ENCODE data around the gene GPN2. TPM values are rescaled to one million over a fixed set of nuclear protein-coding genes. Genes with fewer than 3 reads are reported as not detected.

The GPN2 gene
- total RNA-seq, 8 experiments from 2014 or later, result 11.5 to 39.5 (median 15.8) TPM

- peak in 2 of 8 experiments; percentile 18 to 46 for ATAC-seq (replicated peaks in 6 of 8)
- peaks cover 3 to 11% of the 10 kb centered on the region in 2 donors for H3K4me1 ChIP-seq (replicated peaks in 1 of 2)
- 50 to 100% (median 89%) methylated on average over 1 to 15 of the region's 16 CpGs; no CpG with 5 or more reads in 1 of the 10 experiments for WGBS, 10 experiments
- no peak overlapping the region for H3K4me3 ChIP-seq
- in situ Hi-C loops (cut with MboI; ENCODE audit: low pct_unique_long_range_greater_than_20kb in 2 of 9, low sequenced_read_pairs in 9 of 9, unreplicated experiment in 9 of 9), result no loop called here
- no peak overlapping the region for H3K27ac ChIP-seq
Measured at GRCh38 chr1:26832249-26832960, 57.7 kb downstream of the GPN2 start.

DNA sequence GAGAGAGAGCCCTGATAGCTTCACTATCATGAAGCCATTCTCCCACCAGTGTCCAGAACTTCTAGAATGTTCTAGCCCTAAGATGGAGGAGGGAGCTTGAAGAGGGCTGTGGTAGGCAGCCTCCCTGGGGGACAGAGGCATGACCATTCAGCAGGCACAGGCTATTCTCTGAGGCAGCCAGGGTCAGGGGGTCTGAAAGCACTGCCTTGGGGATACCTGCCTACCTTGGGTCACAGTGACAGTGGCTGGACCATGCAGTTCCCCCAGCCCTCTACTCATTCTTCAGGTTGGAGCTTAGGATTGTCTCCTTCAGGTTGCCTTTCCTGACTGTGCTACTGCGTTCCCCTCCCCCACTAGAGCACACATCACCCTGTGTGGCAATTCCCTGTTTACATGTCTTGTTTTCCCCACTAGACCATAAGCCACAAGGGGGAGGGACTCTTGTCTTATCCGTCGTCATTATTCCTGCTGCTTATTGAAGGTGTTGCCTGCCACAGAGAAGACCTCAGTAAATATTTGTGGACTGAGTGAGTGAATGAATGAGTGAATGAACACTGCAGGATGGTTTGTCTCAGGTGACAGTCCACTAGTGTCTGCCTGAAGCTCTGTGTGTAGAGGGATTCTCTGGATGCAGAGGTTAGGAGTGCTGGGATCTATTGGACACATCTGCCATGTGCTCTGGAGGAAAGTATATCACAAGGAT lies 58.4 kb downstream of the GPN2 start:
- Histone ChIP-seq H3K4me1 (replicated peaks in 1 of 2) (peaks cover 3 to 12% of the 10 kb centered on the region in 2 donors), H3K27ac (peak overlapping the region in 1 of 2 donors; percentile 47), H3K4me3 (no peak overlapping the region)
- in situ Hi-C loops (cut with MboI; ENCODE audit: low pct_unique_long_range_greater_than_20kb in 2 of 9, low sequenced_read_pairs in 9 of 9, unreplicated experiment in 9 of 9), result no loop called here
- peak in 1 of 8 experiments; percentile 19 for ATAC-seq (replicated peaks in 6 of 8)
- WGBS, 10 experiments, result 40 to 89% (median 56%) methylated on average over 1 to 3 of the region's 3 CpGs; no CpG with 5 or more reads in 3 of the 10 experiments

- ATAC-seq (replicated peaks in 6 of 8), result no peak
- WGBS, 10 experiments, result 0 to 100% (median 100%) methylated on average over 1 to 3 of the region's 3 CpGs; no CpG with 5 or more reads in 4 of the 10 experiments
- in situ Hi-C loops (cut with MboI; ENCODE audit: low pct_unique_long_range_greater_than_20kb in 2 of 9, low sequenced_read_pairs in 9 of 9, unreplicated experiment in 9 of 9), result no loop called here
- peaks cover 4 to 14% of the 10 kb centered on the region in 2 donors for H3K4me1 ChIP-seq (replicated peaks in 1 of 2)
- no peak overlapping the region for H3K4me3 ChIP-seq
- H3K27ac ChIP-seq, result no peak overlapping the region
Measured at GRCh38 chr1:26831059-26831458, 59.0 kb downstream of the GPN2 start.

DNA sequence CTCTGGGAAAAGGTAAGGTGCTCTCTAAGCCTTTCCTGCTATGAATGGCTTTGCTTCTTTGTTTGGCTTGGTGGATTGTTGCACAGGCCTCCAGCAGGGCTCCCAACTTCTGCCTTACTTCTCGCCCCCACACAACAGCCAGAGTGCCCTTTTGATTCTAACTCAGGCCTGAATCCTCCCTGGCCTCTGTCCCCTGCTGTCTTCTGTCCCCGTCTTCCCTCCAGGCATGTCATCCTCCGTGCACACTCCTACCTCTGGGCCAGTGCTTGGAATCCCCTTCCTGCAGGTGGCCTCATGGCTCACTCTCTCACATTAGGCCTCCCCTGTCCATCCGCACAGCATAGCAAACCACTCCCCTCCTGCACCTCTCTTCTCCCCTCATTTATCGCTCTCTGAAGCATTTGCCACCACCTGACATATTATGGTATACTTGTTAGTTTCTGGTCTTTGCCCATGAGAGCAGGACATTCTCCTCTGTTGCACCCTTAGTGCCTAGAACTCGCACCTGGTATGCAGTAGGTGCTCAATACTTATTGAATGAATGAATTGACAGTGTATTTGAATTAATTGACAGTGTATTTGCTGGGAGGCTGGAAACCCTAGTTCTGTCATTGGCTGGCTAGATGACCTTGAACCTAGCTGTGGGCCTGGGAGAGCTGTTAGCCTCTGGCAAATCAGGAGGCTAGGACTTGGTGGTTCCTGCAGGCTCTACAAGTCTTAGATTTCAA lies 60.7 kb downstream of the GPN2 start:
- no peak for ATAC-seq (replicated peaks in 6 of 8)
- WGBS, 10 experiments, result 73 to 100% (median 92%) methylated on average over 1 to 3 of the region's 6 CpGs; no CpG with 5 or more reads in 1 of the 10 experiments
- Histone ChIP-seq H3K4me1 (replicated peaks in 1 of 2) (peaks cover 9 to 19% of the 10 kb centered on the region in 2 donors), H3K27ac (no peak overlapping the region), H3K4me3 (no peak overlapping the region)
- in situ Hi-C loops (cut with MboI; ENCODE audit: low pct_unique_long_range_greater_than_20kb in 2 of 9, low sequenced_read_pairs in 9 of 9, unreplicated experiment in 9 of 9), result no loop called here

DNA sequence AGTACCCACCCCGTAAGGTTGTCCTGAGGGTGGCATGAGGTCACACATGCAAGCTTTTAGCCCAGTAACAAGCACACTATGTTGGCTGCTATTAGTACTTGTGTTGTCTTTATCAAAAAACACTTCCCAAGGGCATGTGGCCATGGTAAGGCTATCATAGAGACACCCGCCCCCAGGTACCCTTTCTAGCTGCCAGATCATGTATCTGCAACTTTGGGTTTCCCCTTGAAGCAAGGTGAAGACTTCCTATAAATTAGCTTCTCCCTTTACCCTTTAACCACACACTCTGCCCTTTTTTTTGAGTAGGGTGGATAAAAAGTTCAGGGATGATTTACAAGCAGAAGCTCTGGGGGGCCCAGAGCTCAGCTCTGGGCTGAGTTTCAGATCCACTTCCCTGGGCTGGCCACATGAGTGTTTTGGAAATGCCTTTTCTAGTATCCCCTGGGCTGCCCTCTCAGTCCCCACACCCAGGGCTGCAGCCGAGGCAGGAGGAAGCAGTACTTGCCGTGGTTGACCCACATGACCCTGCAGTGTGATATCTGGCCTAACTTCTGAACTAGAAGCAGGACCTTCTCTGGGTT lies 61.6 kb downstream of the GPN2 start:
- Histone ChIP-seq H3K4me3 (no peak overlapping the region), H3K27ac (no peak overlapping the region), H3K4me1 (replicated peaks in 1 of 2) (peaks cover 9 to 19% of the 10 kb centered on the region in 2 donors)
- WGBS, 10 experiments, result 17 to 83% (median 60%) methylated on average over 1 to 4 of the region's 4 CpGs; no CpG with 5 or more reads in 3 of the 10 experiments
- no peak for ATAC-seq (replicated peaks in 6 of 8)
- in situ Hi-C loops (cut with MboI; ENCODE audit: low pct_unique_long_range_greater_than_20kb in 2 of 9, low sequenced_read_pairs in 9 of 9, unreplicated experiment in 9 of 9), result no loop called here

- ATAC-seq (replicated peaks in 6 of 8), result no peak
- no peak overlapping the region for H3K27ac ChIP-seq
- WGBS, 10 experiments, result 0 to 61% (median 21%) methylated on average over 1 to 5 of the region's 11 CpGs; no CpG with 5 or more reads in 4 of the 10 experiments
- H3K4me1 ChIP-seq (replicated peaks in 1 of 2), result peaks cover 9 to 19% of the 10 kb centered on the region in 2 donors
- H3K4me3 ChIP-seq, result peak overlapping the region; percentile 69 to 86 (median 81)
- in situ Hi-C loops (cut with MboI; ENCODE audit: low pct_unique_long_range_greater_than_20kb in 2 of 9, low sequenced_read_pairs in 9 of 9, unreplicated experiment in 9 of 9), result no loop called here
Measured at GRCh38 chr1:26827663-26828062, 62.4 kb downstream of the GPN2 start.

DNA sequence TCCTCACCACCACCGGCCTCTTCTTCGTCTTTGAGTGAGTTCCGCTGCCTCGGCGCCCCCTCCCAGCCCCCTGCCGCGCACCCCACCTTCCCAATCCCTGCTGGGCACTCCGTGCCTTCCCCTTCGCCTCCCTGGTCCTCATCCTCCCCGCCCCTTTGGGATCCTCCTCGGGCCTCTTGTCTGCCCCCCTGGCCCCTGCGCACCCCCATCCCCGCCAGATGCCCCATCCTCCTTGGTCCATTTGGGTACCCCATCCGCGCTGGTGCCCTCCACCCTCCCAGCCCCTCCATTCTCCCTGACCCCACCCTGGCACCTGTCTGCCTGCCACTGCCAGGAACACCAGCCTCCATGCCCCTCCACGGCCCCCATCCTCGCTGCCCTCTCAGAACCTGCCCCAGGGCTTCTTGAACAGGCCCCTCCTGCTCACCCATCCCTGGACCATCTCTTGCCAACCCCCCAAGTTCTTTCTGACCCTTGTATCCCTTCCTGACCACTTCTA lies 62.9 kb downstream of the GPN2 start:
- in situ Hi-C loops (cut with MboI; ENCODE audit: low pct_unique_long_range_greater_than_20kb in 2 of 9, low sequenced_read_pairs in 9 of 9, unreplicated experiment in 9 of 9), result no loop called here
- H3K4me1 ChIP-seq (replicated peaks in 1 of 2), result peaks cover 9 to 19% of the 10 kb centered on the region in 2 donors
- peak overlapping the region in 1 of 2 donors; percentile 75 for H3K27ac ChIP-seq
- peak overlapping the region; percentile 69 to 86 (median 81) for H3K4me3 ChIP-seq
- no CpG with 5 or more reads among the region's 17 CpGs for WGBS, 10 experiments
- ATAC-seq (replicated peaks in 6 of 8), result peak in 1 of 8 experiments; percentile 1

DNA sequence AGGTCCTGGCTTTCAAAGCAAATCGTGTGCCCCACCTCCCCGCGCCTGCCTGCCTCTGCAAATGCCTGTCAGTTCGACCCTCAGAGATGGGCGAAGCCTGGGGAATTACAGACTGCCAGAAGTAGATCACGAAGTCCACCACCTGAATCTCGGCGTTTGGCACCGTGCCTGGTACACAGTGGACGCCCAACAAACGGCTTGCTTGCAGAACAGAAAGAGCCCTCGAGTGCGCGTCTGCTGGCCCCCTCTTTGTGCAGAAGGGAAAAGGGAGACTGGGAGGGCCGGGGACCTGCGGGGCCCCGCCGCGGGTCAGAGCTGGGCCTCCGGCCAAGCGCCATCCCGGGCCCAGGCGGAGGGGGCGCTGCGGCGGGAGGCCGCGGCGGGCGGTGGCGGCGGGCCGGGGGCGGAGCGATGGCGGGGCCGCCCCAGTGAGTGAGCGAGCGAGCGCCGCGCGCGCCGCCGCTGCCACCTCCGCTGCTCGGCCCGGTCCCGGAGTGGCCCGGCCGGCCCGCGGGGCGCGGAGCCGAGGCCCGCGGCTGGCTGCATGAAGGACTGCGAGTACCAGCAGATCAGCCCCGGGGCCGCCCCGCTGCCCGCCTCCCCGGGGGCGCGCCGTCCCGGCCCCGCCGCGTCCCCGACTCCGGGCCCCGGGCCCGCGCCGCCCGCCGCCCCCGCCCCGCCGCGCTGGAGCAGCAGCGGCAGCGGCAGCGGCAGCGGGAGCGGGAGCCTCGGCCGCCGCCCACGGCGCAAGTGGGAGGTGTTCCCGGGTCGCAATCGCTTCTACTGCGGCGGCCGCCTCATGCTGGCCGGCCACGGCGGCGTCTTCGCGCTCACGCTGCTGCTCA lies 63.6 kb downstream of the GPN2 start, which contains the start of gene ZDHHC18:
Gene ZDHHC18, plus strand, starts transcription at position 428 of the 845 bp plus-strand sequence. Its CDS starts 117 bp downstream, at position 545.
- peak within 1 kb of the TSS; percentile 69 to 86 (median 81) for H3K4me3 ChIP-seq
- H3K4me1 ChIP-seq (replicated peaks in 1 of 2), result peaks cover 9 to 19% of the 10 kb centered on the region in 2 donors
- in situ Hi-C loops (cut with MboI; ENCODE audit: low pct_unique_long_range_greater_than_20kb in 2 of 9, low sequenced_read_pairs in 9 of 9, unreplicated experiment in 9 of 9), result no loop called here
- peak; percentile 89 to 97 (median 90) for ATAC-seq (replicated peaks in 6 of 8)
- WGBS, 10 experiments, result 6 to 20% (median 12%) methylated on average over 4 to 8 of the region's 107 CpGs; no CpG with 5 or more reads in 7 of the 10 experiments
- peak within 1 kb of the TSS; percentile 47 to 75 for H3K27ac ChIP-seq

Other genes with a start within 250 kb of the GPN2 start
- gene ARID1A, start 194.3 kb downstream of the GPN2 start, total RNA-seq, result 10 to 100 TPM in 7 of 8 experiments, 1 to 10 TPM in 1; 10.0 to 80.0 (median 56.3) TPM
- 10 to 100 TPM in 6 of 8 experiments, 1 to 10 TPM in 2; 8.2 to 26.7 (median 10.3) TPM for gene PIGV, start 102.3 kb downstream of the GPN2 start, total RNA-seq
- gene ZDHHC18, start 63.6 kb downstream of the GPN2 start, total RNA-seq, result 10 to 100 TPM in 5 of 8 experiments, 1 to 10 TPM in 3; 5.0 to 25.3 (median 13.4) TPM
- gene SFN, start 27.1 kb downstream of the GPN2 start, total RNA-seq, result 1 to 10 TPM in 2 of 8 experiments, under 1 TPM in 5, not detected in 1; 0.16 to 1.3 (median 0.75) TPM
- 10 to 100 TPM in 7 of 8 experiments, 1 to 10 TPM in 1; 8.6 to 26.2 (median 11.8) TPM for gene GPATCH3, start 10.2 kb upstream of the GPN2 start, total RNA-seq
- gene NR0B2, start 23.7 kb upstream of the GPN2 start, total RNA-seq, result under 1 TPM in 1 of 8 experiments, not detected in 7; 0.24 TPM
- 100 to 1,000 TPM in 2 of 8 experiments, 10 to 100 TPM in 6; 63.9 to 122 (median 79.8) TPM for gene NUDC, start 31.5 kb upstream of the GPN2 start, total RNA-seq
- under 1 TPM in 6 of 8 experiments, not detected in 2; 0.16 to 0.71 (median 0.27) TPM for gene KDF1, start 70.2 kb upstream of the GPN2 start, total RNA-seq
- 10 to 100 TPM in 4 of 8 experiments, 1 to 10 TPM in 4; 4.5 to 32.1 (median 15.9) TPM for gene TRNP1, start 103.4 kb upstream of the GPN2 start, total RNA-seq
- 10 to 100 TPM in 2 of 8 experiments, 1 to 10 TPM in 4, under 1 TPM in 2; 0.60 to 41.3 (median 1.4) TPM for gene TENT5B, start 122.6 kb upstream of the GPN2 start, total RNA-seq

Measured in motor neuron (in vitro differentiated cells).